Lower leg skin (tissue), 3 donors: ENCODE data around the gene ZNF726.

Experiments used
- CTCF ChIP-seq, 3 donors: fragments of 450-650 bp; IDR thresholded peaks; one replicate each; pipeline ENCODE4 v1.5.1; 2016; ENCODE audit warnings: antibody characterized with exemption in 3 of 3, mild to moderate bottlenecking in 3 of 3, moderate library complexity in 2 of 3
- POLR2A ChIP-seq, 2 donors: fragments of 450-650 bp; IDR thresholded peaks; one replicate each; pipeline ENCODE4 v1.6.1; 2016 to 2017; ENCODE audit warnings: antibody characterized with exemption in 2 of 2, mild to moderate bottlenecking in 1 of 2, moderate library complexity in 1 of 2

- TF ChIP-seq CTCF (IDR thresholded peaks at IDR 0.05) (no peak), POLR2A (IDR thresholded peaks at IDR 0.05) (no peak)
Observed at GRCh38 chr19:23916991-23917390, 2.3 kb downstream of the ZNF726 start.
